GM10266 (cell line): ENCODE data around the gene ITPR1.

Experiments
- DNase-seq: peaks from one replicate; pipeline ENCODE4 v3.0.0; 2012; ENCODE audit errors: extremely low spot score
- CTCF ChIP-seq: IDR thresholded peaks from 2 replicates; pipeline ENCODE4 v1.5.1; 2012; ENCODE audit warnings: mild to moderate bottlenecking, low read depth; ENCODE audit not compliant: control insufficient read depth, insufficient read depth; ENCODE audit errors: missing control alignments

The ITPR1 gene

GRCh38 chr3:4859788-4860187, 366.6 kb downstream of the ITPR1 start:
- no peak for TF ChIP-seq CTCF
- no peak for DNase-seq

GRCh38 chr3:4862973-4863372, 369.8 kb downstream of the ITPR1 start:
- DNase-seq = no peak
- no peak for TF ChIP-seq CTCF

GRCh38 chr3:4864503-4864902, 371.4 kb downstream of the ITPR1 start:
- DNase-seq = no peak
- TF ChIP-seq CTCF = no peak

- no peak for TF ChIP-seq CTCF
- DNase-seq = no peak
Measured at GRCh38 chr3:4865714-4866113, 372.6 kb downstream of the ITPR1 start.

- TF ChIP-seq CTCF = no peak
- DNase-seq = no peak
Measured at GRCh38 chr3:4866866-4867265, 373.7 kb downstream of the ITPR1 start.

GRCh38 chr3:4877173-4877787, 384.1 kb downstream of the ITPR1 start:
- no peak for DNase-seq
- no peak for TF ChIP-seq CTCF

GRCh38 chr3:4880850-4881249, 387.7 kb downstream of the ITPR1 start:
- no peak for DNase-seq
- TF ChIP-seq CTCF = no peak
